GM12864 (cell line): Measurements from ENCODE around the gene ITPRIP.

Experiments used
- DNase-seq: peaks from one replicate; pipeline ENCODE4 v3.0.0-alpha.2; 2011; ENCODE audit warnings: low read depth
- H3K4me3 ChIP-seq: 2 replicates; pipeline ENCODE4 v1.5.1; 2011; ENCODE audit warnings: mild to moderate bottlenecking, low read depth, low read length, control low read depth
- CTCF ChIP-seq: IDR thresholded peaks from 2 replicates; pipeline ENCODE4 v1.5.1; 2011; ENCODE audit warnings: low read depth, mild to moderate bottlenecking, moderate library complexity, low read length, control low read depth, inconsistent platforms; ENCODE audit errors: missing control alignments

The ITPRIP gene

GRCh38 chr10:104309980-104310978 is 28.0 kb downstream of the ITPRIP start:
- H3K4me3 ChIP-seq: no peak overlapping the region
- no peak for DNase-seq
- TF ChIP-seq CTCF: no peak

- no peak overlapping the region for H3K4me3 ChIP-seq
- DNase-seq: no peak
- no peak for TF ChIP-seq CTCF
Observed at GRCh38 chr10:104308439-104308903, 29.8 kb downstream of the ITPRIP start.

GRCh38 chr10:104307576-104308438 is 30.5 kb downstream of the ITPRIP start:
- no peak for DNase-seq
- H3K4me3 ChIP-seq: no peak overlapping the region
- TF ChIP-seq CTCF: no peak

GRCh38 chr10:104306897-104307296 is 31.4 kb downstream of the ITPRIP start:
- H3K4me3 ChIP-seq: no peak overlapping the region
- no peak for TF ChIP-seq CTCF
- no peak for DNase-seq

- H3K4me3 ChIP-seq: no peak overlapping the region
- TF ChIP-seq CTCF: no peak
- DNase-seq: no peak
Observed at GRCh38 chr10:104304927-104305326, 33.3 kb downstream of the ITPRIP start.

- DNase-seq: no peak
- no peak overlapping the region for H3K4me3 ChIP-seq
- TF ChIP-seq CTCF: no peak
Observed at GRCh38 chr10:104304356-104304745, 33.9 kb downstream of the ITPRIP start.
